GM19324 (cell line): ENCODE results near the gene SIPA1L3.
A peak's percentile ranks its signal among the peaks of the same experiment; 100 is the strongest.

ENCODE experiments used
- ATAC-seq: cut with Tn5 transposase; IDR thresholded peaks from one replicate; pipeline ENCODE4 v1.9.1; 2021; ENCODE audit warnings: mild to moderate bottlenecking, moderate library complexity; ENCODE audit not compliant: unreplicated experiment, low FRiP score

Gene SIPA1L3

DNA sequence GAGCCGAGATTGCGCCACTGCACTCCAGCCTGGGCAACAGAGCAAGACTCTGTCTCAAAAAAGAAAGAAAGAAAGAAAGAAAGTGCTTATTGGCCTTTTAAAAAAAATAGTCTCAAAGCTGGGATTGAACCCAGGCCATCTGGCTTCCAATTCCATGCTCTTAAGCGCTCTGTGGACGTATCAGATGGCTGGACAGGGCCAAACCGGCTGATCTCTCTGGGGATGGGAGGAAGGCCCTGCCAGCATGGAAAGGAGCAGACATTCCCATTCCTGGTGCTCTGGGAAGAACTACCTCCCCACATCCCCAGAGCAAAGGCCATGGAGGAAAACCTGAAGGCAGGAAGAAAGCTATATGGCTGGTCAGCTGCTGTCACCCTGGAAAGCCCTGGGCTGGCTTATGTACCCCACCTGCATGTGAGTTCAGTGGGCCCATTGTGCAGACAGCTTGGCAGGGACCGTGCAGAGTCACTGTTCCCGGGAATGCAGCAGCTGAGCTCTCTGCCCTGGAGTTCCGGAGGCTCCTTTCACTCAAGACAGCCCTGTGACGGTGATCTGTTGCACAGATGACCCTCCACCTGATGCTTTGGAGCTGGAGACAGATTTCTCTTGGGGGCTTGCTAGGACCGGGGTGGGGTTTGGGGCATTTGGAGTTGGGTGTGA is 84.3 kb downstream of the SIPA1L3 start:
- ATAC-seq: no peak

DNA sequence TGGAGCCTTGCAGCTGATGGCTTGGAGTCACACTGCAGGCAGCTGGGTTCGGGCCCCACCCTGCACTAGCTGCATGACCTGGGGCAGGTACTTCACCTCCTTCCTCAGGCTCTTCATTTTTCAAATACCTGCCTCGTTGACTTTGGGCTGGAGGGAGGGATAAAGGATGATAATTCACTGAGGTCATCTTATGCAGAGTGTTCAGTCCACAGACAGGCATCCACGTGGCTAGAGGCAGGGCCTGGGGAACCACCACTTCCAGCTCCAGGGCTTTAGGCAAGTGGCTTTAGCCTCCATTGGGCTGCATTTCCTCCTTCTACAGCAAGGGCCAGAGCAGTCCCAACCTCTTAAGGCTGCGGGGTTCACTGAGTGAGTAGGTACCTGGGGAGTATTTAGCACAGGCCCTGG is 84.8 kb downstream of the SIPA1L3 start:
- no peak for ATAC-seq

DNA sequence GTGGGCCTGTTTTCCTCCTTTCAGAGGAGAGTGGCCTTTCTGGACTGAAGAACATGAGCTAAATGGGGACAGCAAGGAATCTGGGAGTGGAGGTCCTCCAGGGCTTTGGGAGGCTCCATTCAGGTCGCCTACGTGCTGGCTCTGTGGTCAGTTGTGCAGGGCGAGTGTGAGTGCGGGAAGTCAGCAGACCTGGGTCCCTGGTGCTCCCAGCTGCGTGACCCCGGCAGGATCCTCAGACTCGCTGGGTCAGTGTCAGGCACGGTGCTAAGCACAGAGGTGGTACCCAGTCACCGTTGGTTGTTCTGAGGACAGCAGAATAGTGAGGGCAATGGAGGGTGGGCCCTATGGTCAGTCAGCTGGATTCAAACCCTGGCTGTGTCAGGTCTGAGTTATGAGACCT is 85.8 kb downstream of the SIPA1L3 start:
- ATAC-seq: no peak

DNA sequence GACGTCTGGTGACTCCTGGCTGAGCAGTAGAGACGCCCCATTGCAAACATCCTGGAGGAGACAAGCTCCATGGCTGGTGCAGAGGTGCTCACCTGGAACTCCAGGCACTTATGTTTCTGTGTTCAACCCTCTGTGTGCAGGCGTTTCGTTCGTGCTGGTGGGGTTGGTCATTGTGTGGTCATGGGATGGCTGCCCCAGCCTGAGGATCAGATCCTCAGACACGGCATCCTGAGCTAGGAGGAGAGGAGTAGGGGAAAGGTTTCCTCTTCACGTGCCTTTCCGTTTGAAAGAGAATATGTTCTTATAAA is 87.8 kb downstream of the SIPA1L3 start:
- ATAC-seq: no peak

DNA sequence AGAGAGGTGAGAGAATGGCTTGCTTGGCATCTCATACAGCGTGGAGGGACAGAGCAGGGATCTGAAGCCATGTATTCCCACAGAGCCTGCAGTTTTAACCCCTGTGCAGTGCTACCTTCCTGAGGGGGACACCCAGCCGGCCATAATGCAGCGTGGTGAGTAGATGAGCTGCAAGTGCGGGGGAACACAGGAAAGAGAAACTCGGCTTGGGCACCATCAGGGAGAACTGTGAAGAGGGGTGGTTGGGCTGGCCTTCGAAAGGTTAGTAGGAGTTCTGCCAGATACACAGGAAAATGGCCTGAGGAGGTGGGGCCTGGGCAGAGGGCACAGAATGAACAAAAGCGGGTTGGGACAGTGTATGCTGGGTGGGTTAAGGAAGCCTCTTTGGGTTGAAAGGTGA is 88.3 kb downstream of the SIPA1L3 start:
- ATAC-seq: no peak

DNA sequence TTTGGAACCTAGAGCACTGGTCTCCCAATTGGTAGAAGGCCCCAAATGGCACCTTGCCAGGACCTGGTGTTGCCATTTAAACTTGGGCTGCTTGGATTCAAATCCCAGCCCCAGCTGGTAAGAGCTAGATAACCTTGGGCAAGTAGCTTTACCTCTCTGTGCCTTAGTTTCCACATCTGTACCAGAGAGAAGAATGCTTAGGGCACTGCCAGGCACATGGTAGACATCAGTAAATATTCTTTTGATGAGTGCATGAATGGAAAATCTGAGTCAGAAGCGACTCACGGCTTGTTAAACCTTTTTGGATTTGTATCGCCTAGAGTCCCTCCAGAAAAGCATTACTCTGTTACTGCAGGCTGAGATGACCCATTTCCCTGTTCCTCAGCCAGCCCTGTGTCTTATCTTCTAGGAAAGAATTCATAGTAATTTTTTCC is 90.9 kb downstream of the SIPA1L3 start:
- ATAC-seq: no peak

DNA sequence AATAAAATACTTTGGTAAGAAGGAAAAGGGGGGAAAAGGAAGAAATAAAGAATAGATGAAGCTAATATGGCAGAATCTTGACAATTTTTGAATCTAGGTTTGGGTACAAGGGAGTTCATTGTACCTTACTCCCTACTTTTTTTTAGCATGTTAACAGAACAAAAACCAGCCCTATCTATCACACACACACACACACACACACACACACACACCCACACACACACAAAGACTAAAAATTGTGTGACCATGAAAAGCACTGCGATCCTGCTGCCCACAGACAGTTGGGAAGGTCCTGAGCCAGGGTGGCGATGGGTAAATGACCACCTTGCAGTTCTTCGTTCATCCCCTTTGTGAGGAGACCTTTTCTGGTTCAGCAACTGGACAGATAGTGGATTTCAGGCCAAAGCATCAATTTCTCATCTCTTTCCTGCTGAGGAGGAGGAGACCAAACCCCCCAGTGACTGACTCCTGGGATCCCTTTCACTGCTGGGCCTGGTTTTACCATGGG is 91.8 kb downstream of the SIPA1L3 start:
- no peak for ATAC-seq

DNA sequence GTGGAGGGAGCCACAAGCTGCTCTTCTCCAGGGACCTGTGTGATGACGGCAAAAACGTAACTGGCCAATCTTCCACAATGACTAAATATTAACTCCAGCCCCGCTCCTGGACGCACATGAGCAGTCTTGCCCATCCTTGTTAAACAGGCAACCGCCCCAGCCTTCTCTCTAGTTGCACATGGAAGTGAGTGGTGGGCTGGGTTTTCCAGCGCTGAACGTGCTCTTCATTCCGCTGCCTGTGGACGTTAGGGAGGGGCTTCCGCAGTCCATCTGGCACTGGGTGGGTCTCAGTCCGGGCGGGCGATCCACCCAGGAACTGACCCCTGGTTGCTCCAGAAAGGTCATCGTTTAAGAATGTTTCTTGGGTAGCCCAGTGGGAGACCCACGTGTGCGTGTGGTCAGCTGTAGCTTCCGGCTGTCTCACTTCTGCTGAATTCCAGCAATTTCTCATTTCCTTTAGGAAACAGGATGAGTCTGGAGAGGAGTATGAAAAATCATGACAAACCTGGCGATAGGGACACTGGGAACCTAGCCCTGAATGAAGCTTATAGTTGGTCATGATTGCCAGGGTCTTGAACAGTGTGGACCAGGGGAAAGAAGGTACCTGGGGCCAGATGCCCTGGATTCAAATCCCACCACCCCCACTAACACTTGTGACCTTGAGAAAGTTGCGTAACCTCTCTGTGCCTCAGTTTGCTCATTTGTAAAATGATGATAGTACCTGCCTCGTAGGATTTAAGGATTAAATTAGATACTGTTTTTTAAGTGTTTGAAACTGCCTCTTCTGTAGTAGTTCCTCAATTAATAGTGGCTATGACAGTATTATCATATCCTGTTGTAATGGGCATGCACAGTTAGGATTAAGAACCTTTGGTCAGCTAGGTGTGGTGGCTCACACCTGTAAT is 92.6 kb downstream of the SIPA1L3 start:
- no peak for ATAC-seq

DNA sequence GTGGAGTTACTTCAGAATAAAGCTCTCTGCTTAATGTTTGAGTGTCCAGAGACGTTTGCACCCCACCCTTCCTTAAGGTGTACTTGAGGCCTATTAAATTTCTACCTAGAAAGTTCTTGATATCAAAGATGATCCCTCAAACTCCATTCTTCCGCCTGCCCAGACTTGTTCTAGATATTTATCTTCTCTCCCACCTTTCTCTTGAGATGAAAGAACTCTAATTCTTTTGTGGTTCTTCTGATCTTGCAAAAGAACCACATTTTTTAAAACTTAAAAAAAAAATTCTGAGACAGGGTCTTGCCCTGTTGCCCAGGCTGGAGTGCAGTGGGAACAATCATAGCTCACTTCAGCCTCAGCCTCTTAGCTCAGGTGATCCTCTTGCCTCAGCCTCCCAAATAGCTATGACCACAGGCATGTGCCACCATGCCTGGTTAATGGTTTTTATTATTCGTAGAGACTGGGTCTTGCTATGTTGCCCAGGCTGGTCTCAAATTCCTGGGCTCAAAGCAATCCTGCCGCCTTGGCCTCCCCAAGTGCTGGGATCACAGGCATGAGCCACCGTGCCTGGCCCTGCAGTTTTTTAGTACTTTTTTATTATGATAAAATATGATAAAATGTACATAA is 94.3 kb downstream of the SIPA1L3 start:
- ATAC-seq: no peak

DNA sequence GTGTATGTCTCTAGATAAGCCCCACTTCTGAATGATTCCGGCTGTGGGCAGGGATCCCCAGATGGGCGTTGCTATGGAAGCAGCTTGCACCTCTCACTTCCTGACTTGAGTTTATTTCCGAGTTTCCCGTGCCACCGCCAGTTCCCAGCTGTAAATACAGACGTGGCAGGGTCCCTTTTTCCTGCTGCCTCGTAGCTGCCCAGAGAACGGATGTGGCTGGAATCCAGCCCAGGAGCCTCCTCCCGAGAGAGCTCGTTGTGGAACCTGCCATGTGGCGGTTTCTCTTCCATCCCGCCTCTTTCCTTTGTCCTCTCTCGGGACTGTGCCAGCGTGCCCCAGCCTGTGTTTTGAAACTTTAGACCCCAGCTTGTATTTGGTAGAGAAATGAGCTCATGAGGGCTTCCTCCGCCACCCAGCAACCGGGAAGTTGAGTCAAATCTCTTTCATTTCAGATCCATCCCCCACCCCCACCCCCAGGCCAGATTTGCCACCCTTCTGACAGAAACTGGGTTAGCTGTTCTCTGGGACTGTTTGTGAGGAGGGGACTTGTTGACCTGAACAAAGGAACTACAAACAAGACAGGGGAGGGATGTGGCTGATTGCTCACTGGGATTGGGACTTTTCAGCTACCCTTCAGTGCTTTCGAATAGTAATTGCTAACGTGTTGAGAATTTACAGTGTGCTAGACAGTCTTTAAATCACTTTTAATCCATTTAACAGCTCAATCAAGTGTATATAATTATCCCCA is 96.6 kb downstream of the SIPA1L3 start:
- no peak for ATAC-seq

DNA sequence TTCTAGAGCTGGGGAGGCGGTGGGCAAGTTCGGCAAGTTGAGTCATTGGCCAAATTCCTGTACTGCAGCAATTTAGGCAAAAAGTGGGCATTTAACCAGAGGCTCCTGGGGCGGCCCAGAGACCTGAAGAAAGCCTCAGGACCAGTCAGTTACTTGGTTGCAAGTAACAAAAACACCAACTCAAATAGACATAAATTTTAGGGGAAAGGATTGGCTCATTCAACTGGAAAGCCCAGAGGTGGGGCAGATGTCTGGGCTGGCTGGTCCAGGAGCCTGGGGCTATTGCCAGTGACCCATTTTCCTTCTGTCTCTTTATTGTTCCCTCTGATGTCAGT is 97.1 kb downstream of the SIPA1L3 start:
- no peak for ATAC-seq

DNA sequence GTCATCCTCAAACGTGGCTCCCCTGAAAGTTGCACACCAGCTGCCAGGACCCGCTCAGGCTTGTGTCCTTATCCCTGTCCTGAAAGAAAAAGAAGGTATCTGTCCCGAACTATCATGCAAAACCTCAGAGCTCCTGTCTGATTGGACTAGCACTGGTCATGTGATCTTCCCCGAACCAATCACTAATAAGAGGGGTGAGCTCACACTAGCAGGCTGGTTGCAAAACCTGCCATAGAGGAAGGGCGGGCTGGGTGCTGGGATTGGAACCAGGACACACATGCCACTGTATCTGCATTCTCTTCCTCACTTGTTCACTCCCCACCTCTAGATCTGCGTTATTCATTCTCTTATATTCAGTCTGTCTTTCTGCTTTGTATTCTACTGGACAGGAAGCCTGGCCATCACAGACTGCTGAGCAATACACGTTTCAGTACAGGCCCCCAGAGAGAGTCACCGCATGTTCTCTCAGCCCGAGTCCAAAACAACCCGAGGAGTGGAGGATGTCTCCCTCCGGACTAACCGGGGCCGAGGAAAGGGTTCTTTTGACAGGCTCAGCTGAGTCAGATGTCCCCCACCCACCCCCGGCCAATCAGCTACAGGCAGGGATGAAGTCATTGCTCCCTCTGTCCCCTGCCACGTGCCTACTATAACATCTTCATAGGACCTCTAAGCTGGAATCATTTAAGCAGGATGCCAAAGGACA is 97.7 kb downstream of the SIPA1L3 start:
- ATAC-seq: peak; percentile 74

DNA sequence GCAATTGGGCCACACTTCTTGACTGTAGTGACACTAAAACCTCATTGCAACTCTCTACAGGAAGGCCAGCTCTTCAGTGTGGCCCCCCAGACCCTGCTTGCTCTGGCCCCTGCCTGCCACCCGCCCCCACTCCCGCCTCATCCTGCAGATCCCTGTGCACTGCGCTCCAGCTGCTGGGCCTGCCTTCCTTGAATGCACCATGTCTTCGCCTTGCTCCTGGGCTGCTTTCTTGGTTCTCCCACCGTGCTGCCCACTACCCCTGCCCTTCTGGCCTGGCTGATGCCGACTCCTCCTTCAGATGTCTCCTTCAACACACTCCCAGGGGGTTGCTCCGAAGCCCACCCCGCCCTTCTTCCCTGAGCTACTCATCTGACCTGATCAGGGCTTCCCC is 98.2 kb downstream of the SIPA1L3 start:
- ATAC-seq: no peak

DNA sequence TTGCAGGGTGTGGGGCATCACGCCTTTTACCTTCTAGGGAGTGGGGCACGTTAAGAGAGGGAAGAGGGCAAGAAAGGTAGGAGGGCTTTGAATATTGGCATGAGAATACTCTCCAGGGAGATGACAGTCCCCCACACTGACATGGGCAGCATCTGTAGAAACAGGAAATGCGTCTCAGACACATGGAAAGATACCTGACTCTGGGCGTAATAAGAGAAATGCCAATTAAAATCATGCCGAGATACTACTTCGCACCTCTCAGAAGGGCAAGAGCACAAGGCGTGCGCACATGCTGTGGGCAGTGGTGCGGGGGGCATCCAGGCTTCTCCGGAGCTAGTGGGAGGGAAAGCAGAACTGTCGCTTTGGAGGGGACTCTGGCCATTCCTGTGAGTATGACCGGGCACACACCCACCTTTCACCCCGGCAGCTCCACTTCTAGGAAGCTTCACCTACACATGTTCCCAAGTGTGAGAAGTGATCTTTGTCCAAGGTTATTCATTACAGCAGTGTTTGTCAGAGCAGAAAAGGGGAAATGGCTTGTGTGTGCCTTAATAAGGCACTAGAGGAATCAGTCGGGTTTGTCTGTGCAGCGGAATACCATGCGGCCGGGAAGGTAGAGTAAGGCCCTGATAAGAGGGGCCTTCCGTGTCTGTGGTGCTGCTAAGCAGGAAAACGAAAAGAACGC is 99.5 kb downstream of the SIPA1L3 start:
- ATAC-seq: no peak

DNA sequence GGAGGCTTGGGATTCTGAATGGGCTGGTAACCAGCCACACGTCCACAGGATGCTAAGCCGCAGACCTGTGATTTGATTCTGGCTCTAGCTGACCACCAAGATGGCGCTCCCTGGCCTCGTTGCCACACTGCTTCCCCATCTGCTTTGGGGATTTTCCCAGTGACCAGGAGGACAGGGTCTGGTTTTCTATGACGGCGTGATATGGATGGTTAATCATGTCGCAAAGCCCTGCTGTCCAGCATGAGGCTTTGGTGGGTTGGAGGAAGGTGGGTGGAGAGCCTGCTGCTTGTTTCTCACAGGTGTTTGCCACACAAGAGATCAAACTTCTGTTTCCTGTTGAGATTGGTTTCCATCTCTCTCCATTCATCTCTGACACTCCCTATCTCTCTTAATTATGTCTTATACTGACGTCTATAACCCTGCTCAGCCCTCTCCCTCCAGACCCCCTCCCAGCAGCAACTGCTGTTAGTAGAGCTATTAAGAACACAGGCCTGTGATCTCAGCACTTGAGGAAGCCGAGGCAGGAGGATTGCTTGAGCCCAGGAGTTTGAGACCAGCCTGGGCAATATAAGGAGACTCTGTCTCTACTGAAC is 102.7 kb downstream of the SIPA1L3 start:
- no peak for ATAC-seq

DNA sequence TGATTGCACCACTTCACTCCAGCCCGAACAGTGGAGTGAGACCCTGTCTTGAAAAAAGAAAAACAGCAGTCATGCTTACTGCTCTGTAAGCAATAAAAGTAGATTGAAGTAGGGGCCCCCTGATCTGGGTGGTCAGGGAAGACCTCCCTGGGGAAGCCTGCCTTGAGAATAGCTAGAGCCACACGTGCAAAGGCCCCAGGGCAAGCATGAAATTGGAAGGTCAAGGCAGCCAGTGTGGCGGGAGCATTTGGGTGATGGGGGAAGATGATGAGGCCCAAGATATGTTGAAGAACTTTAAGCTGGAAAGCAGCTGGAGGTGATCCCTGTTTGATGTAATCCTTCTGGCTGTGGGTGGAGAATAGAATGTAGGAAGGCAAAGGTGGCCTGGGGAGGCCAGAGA is 104.4 kb downstream of the SIPA1L3 start:
- ATAC-seq: no peak

DNA sequence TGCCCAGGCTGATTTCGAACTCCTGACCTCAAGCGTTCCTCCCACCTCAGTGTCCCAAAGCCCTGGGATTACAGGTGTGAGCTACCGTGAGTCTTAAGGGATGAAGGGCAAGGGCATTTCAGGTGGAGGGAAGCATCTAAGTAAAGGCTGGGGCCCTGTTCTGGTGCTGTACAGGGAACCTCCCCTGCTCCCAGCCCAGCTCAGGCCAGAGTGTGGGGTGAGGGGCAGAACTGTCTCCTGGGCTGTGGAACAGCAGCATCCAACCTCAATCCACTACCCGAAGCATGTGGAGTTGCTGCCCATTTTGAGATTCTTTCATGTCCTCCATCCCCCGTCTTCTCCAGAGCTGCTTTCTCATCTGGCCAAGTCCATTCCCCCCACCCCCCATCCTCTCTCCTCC is 105.3 kb downstream of the SIPA1L3 start:
- ATAC-seq: no peak

DNA sequence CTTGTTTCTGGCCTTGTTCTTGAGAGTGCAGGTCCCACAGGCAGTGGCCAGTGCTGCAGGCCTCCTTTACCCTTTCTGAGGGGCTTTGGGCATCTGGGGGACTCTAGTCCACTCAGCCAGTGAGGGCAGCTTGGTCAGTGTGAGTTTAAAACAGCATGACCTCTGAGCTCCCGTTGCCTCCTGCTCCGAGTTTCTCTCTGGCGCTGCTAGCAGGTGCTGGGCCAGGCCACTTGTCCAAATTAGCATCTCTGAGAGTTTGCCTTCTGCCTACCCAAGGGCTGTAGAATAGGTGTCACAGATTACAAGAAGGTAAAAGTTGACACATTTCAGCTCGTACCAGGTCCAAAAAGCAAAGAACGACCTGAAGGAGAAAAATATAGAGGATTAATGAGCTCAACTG is 105.9 kb downstream of the SIPA1L3 start:
- ATAC-seq: no peak

DNA sequence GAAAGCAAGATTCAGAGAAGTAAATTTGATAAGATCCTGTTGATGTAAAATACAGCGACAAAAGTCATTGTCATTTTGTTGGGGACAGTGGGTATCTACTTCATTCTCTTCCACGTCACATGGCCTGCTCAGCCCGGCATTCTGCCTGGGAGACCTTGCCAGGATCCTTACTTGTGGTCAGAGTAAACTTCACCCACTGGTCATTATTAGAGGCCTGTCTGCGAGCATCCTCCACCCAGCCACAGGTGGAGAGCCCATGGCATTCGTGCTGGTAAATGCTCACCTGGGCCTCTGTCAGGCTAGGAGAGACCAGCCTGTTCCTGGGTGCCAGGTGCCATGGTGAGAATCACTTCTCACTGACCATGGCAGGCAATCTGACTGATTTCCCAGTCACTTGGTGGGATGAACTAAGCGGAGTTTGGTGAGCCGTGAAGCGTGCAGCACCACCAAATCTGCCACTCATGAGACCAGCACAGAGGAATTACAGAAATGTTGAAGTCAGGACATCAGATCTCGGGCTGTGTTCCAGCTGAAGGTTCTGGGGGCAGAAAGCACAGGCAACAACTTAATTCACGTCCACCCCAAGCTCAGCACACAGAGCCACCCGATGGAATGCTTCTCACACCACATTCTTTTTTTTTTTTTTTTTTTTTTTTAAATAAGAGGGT is 107.0 kb downstream of the SIPA1L3 start:
- no peak for ATAC-seq
